DMS 273 treated with DMSO at 0.1 percent for 48 hours (cell line): ENCODE results near the gene NAP1L5.

Source experiments
- DNase-seq: peaks from one replicate; lab custom pipeline; 2025; lab: John Stamatoyannopoulos, UW

NAP1L5 gene, protein sequence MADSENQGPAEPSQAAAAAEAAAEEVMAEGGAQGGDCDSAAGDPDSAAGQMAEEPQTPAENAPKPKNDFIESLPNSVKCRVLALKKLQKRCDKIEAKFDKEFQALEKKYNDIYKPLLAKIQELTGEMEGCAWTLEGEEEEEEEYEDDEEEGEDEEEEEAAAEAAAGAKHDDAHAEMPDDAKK

DNA sequence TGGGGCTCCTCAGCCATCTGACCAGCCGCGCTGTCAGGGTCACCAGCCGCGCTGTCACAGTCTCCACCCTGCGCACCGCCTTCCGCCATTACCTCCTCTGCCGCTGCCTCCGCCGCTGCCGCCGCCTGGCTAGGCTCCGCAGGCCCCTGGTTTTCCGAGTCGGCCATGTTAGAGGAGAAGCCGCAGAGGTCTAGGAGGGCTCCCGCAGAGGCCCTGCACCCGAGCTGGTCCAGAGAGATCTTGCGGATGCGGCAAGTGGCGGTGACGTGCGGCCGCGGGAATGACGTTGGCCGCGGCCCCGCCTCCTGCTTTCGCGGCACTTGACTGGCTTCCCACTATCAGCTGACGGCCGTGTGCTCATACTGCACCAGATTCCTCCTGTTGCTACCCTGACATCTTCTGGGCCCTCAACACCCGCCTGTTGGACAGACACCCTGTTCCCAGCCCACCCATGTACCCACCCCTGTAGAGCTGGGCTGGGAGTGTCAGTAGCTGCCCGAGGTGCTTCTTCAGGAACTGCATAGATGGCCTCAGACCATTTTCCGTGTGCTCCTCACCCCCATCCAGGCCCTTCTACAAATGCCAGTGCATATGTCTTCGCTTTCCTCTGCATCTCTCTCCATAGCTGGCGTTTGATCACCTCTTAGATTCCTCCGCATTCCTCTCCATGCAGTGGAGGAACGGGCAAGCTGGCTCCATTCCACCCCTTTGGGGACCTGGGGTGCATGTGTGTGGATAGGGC, at the start of gene NAP1L5:
Gene NAP1L5 (minus strand): TSS at position 242 of the 742 bp plus-strand sequence. CDS start 75 bp downstream, at position 167.
- no peak for DNase-seq

DNA sequence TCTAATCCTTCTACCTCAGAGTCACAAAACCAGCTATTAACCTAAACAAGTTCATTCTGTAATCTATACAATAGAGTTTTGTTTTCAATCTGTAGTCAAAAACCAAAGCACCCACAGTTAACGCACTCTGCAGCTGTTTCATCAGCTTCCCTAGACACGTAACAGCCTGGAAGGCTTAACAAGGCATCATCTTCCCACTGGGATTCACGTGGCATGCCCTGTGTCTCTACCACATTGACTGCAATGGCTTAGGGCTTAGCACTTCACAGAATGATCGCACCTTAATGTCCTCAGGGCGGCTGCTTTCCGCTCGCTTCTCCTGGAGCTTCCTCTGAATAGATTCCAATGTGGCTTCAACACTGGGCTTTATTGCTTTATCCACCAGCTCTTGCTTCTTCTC, 49.7 kb upstream of the NAP1L5 start:
- no peak for DNase-seq

DNA sequence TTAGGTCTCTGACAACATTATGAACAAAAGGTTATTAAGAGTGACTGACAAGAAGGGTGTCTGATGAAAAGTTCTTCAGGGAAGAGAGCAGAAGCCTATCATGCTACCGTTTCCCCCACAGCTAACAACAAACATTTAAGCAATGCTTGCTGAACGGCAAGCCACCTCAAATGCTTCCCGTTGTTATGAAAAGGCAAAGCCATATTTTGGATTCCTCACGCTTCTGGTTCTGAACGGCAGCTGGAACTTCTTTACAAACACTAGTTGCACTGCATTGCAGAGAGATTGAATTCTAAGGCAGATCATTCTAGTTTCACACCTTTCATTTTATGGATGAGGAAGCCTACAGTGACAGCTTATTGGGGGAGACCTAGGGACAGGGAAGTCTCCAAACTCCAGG, 48.6 kb upstream of the NAP1L5 start:
- DNase-seq, result no peak

DNA sequence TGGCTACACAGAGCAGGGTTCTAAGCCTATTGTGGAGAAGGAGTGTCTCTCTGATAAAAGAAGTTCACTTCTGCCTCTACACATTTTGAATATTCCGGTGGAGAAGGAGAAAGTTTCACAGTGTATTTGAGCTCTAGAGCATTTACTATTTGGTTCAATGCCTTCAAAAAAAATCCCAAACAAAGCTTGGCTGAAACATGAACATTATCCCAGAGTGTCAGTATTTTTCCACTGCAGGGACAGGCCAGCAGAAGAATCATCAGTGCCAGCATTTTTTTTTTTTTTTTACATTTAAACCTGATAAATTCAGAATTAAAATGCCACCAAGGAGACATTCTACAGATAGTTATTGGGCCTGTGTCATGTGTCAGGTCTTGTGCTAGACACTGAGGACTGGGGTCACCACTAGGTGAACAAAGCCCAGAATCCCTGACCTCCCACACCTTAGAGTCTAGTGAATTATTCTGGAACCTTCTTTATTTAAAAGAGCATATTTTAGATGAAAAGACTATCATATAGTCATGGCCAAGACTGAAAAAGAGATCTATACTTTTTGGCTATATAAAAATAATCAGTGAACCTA, 48.0 kb upstream of the NAP1L5 start:
- no peak for DNase-seq

DNA sequence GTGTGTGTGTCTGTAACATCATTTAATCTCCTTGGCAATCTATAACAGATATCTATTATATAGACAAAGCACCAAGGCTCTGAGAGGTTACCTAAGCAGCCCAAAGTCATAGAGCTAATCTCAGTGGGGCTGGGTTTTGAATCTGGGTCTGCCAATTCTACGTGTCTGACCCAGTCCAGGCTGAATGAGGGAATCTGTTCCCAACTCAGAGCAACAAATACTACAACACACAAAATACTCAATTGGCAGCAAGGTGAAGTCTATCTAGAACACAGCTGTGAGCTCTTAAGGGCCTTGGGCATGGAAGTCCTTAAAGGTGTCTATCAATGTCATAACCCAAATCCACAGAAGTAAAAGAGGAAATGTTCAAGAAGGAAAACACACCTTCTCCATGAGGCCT, 47.5 kb upstream of the NAP1L5 start:
- DNase-seq, result no peak

DNA sequence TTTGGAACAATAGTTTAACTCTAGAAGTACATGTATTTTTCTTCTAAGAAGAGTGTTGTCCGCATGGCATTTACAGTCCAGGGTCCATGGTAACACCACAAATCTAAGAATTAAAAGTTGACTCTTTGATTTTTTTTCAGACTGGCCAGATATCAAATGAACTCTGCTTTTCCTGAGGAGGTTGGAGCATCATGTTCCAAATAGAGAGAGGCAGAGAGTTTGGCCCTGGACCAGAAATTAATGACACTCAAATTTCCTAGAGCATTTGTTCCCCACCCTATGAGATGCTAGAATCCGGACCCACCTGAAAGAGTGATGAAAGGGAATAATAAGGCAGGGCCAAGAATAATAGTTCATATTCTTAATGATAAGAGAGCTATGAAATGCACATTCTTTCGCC, 47.0 kb upstream of the NAP1L5 start:
- DNase-seq, result no peak

DNA sequence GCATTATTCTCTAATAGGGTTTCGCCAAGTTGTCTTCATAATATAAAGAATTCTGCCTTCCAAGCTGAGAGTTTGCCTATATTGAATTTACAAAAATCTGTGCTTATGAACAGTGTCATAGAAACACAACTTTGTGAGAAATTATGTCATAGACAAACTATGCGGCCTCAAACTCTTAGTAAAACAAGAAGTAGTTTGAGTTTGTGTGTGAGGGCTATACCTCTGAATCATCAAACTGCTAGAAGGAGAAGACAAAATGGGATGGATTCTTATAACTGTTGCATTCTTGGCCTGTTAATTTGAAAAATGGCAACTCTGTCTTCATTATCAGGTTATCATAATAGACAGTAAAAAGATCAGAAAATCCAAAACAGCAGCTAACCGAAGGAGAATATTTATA, 46.1 kb upstream of the NAP1L5 start:
- no peak for DNase-seq

DNA sequence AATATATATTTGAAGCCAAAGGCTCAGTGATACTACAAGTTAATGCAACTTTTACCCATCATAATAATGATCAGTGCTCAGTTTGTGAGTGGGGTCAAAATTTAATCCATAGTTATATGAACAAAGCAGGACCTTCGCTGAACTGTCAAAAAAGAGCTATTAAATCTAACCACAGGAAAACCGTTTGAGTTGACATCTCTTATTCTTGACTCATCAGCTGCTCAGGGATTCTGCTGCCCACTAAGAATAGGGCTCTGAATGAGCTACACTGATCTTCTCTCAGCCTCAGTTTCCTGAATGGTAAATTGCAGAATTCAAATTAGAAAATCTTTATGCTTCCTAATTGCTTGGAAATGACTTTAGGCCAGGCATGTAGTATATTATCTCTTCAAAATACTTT, 44.9 kb upstream of the NAP1L5 start:
- DNase-seq, result no peak

DNA sequence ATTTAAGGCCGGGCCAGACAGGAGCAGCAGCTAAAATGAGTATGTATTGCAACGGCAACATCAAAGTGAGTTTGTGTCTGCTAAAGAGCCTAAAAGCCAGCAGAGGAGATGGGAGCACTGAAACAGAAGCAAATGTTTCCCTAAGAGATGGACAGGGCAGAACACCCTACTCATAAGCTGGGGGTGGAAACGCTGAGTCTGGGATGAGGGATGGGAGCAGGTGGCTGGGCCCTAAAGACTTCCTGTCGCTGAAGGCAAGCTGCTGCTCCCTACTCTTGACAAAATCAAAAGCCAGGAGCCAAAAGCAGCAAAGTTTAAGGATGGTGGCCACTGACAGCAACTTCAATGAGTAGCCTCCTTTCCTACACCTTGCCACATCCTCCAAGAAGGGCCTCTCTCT, 40.6 kb upstream of the NAP1L5 start:
- no peak for DNase-seq

DNA sequence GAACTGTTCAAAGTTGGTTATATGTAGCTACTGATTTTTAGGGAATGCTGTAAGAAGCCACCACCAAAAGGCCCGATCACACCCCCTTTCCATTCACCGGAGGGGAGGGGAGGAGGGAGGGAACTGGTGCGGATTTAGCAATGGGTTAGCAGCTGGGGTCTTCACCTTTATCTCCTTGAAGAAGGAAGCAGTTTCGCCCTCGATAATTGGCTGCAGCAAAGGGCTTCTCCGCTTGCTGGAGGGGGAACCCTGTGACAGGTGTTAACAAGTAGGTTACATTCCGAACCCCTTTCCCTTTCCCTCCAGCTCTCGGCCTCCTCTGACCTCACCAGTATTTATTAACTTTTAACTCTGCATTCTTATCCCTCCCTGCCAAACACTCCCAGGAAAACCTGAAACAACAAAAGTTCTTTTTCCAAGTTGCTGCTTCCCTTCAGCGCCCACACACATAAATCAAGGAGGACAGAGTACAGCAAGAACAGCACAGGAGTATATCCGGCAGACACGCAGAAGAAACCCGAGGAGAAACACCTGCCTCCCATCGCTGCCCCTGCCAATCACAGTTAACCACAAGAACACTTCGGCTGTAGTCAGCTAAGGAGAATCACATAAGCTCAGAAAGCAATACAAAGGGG, 39.8 kb upstream of the NAP1L5 start:
- no peak for DNase-seq

DNA sequence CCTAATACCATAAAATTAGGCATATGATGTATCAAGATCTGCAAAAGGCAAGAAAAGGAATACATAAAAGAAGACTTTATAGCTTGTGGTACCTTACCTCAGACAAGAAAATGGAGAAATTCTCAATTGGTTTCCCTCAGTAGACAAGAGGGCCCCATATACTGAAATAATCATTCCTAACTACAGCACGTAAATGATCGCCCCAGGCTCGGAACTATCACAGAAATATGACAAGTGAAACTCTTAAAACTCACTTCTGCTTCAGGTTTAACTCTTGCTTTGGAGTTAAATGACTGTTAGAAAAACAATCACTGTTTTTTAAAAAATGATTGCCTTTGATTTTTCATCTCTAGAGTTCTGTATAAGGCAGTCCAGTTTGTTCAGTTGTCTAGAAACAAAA, 38.6 kb upstream of the NAP1L5 start:
- no peak for DNase-seq

DNA sequence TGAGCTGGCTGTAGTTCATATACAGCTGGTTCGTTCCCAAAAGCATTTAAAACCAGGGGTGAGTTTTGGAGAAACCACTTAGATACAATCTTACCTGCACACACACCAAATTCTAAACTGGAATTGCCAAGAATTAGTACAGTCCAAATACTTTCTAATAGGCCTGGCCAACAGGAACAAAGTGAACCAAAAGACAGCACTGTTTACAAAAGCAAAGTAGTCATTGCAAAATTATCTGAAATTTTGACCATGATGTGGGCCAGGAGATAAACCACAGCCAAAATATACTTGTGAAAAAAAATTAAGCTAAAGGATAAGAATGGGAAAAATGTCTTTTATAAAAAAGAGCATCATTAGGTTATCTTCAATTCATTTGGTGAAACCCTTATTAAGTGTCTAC, 37.9 kb upstream of the NAP1L5 start:
- DNase-seq, result no peak

DNA sequence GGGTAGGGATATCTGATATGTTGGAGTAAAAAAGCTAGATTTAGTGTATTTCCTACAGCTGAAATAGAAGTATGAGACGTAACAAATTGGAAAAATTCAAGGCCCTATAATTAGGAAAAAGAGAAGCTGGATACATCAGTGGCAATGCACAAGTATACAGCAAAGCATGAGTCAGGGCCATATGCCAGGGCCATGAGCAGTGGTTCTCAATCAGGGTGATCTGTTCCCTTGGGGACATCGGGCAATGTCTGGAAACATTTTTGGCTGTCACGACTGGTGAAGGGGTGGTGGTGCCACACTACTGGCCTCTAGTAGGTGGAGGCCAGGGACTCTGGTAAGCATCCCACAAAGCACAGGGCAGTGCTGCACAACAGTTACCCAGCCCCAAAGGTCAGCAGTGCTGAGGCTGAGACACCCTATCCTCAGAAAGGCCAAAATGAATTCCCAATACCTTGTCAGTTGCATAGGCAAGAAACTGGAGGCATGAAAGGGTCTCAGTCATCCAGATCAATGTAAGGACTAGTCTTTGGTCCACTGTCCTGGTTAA, 36.8 kb upstream of the NAP1L5 start:
- no peak for DNase-seq

DNA sequence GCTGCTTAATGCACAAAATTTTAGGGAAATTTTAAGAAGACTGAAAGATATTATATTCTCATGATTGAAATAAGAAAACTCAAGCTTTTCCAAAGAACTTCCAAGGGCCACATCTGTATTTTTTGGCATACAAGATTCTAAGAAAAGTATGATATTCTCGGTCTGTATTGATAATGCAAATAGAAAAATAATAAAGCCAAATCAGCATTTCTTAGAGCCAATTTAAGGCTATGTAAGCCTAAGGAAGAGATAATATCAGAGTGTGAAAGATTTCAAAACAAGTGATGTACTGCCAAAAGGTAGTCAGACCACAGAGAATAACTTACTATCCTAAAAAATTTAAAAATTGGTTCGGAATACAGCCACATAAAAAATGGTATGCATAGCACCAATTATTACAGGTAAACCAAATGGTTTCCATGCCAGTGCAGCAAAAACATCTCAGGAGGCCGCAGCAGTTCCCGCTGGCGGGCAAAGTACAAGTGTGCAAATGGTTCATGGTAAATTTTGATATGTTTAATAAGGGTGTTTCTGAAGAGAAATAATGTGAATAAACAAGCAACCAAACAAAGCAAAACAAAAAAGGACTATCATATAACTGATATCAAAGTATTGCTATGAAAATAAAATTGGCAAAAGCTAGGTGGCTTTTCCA, 35.2 kb upstream of the NAP1L5 start:
- no peak for DNase-seq

DNA sequence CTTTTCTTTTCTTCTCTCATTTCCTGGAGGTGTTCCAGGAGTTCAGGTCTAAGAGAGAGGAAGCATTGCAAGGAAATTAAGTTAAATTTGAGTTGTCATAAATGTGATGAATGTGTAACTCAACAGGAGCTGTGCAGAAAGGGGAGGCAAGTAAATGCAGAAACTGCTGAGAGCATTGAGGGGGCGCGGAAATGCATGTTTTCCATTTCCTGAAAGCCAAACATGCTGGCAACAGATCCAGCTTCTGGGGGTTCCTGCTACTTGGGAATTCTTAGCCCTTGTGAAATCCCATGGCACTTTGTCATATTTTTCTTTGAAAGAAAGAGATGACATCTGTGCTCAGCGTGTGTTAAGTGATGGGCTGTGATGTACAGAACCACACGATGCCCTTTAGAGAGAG, 33.8 kb upstream of the NAP1L5 start:
- no peak for DNase-seq

DNA sequence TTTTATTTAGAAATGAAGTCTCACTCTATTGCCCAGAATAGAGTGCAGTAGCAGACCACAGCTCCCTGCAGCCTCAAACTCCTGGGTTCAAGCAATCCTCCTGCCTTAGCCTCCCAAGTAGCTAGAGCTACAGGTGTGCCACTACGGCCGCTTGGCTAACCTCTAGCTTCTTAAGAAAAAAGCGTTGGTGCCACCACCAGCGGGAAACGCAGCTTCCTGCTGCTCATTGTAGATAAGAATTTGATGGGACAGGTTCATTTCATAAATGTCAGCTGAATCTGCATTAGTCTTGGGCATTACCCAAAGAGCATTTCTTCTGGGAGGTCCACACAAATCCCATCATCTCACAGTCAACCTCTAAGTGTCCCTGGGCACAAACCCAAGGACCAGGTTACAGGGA, 33.2 kb upstream of the NAP1L5 start:
- no peak for DNase-seq

DNA sequence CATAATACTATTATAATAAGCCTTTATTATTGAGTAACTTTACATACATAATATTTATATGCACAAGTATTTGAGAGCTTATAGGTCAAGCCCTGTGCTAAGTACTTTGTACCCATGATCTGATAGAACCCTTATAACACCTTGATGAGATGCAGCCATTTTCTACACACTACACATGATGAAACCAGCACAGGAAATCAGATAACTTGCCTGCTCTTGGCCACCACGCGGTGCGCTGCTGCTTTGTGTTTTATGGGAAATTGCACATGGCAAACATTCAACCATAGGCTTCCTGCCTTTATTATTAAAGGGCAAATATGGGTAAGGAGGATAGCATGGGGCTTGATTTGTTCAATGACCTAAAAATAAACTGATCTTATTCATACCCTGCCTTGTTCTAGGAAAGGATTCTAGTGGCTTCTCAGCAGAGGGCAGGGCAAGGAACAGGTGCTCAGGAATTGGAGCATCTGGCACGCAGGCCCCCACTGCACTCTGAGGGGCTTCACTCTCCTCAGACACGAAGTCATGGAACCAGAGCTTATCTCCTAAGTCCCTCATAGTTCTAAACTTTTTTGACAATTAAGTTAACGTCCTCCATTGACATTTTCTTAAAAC, 31.6 kb upstream of the NAP1L5 start:
- no peak for DNase-seq

DNA sequence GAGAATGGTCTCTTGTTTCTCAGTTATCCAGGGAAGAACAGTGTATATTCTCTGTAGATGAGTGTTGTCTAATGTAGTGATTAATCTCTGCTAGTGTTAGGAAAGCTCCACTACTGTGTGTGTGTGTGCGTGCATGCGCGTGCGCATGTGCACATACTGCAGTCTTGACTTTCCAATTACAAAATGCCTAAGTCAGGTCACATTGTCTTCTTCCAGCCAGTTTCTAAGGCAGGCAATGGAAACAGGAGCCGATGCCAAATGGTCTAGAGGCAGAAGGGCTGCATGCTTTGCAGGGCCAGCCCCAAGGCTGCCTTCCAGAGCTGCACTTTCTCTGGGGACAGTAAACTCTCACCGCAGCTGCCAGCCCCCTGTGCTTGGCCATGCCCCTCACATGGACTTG, 30.5 kb upstream of the NAP1L5 start:
- no peak for DNase-seq

DNA sequence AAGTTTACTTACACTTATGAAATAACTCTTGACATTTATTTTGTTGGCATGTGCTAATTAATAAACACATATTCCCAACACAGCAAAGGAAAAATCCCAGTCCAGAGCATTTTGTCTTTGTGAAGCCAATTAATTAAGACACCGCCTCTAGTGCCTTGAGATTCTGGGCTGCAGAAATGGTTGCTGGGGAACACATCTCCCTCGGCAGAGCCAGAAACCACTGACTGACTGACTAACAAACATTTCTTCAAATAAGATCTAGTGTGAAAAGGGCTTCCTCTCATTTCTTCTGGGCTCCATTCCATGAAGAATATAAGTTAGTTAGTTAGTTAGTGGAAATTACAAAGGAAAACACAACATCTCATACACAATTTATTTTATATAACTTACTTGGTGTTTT, 28.4 kb upstream of the NAP1L5 start:
- DNase-seq, result no peak

DNA sequence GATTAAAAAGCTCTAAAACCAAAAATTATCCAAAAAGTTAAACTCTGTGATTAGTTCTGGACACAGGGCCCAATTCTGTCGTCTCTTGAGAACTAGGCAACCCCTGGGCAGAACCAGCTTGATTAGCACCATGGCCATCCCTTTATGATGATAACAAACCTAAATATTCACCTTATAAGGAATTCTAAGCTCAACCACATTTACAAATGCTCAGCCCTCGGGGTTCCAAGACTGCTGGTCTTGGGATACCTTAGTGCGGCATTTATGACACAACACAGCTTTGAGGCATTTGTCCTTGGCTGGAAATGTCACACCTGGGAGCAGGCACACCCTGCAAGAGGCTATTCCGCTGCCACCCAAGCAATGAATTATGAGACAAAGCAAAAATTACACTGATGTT, 27.5 kb upstream of the NAP1L5 start:
- DNase-seq, result no peak

DNA sequence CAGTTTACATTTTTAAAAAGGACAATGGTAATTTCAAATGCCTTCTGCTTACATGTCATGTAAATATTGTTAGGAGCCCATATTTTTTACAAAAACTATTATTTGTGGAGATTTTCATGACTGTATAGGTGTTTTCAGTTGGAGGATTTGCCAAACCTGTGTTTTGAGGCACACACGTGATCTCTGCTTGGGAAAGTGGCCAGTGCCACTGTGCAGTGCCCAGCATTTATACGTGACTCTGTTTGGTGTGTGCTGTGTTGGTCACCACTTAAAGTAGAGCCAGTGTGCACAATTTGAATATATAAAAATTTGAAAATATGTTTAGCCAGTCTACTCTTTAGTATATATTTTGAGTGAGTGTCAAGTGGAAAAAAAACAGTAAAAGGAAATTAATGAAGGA, 26.8 kb upstream of the NAP1L5 start:
- no peak for DNase-seq

DNA sequence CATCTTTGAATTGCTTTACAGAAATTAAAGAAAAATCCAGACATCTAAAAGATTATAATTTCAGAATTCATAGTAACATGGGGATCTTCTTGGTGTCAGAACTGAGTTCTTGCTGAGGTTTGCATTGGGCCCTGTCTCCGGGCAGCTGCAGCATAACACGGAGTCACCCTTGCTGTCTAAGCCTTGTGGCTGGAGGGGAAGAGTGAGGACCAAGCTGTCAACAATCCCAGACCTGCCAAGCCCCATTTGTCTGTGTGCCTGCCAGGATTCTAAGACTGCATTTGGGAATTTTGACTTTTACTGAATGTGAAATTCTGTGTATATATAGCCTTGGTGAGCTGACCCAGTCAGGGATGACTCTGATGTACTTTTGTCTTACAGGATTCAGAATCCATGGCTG, 25.2 kb upstream of the NAP1L5 start:
- DNase-seq, result no peak
